DND-41 (cell line): Measurements from ENCODE around the gene KIAA1328.

ENCODE experiments used
- CTCF ChIP-seq: IDR thresholded peaks from 2 replicates; pipeline ENCODE4 v1.5.1; 2012; ENCODE audit warnings: borderline replicate concordance, low read length, moderate library complexity, mild to moderate bottlenecking; ENCODE audit not compliant: poor library complexity, severe bottlenecking; ENCODE audit errors: extremely low read depth
- EZH2 ChIP-seq: IDR thresholded peaks from 3 replicates; pipeline ENCODE4 v1.6.1; 2012; ENCODE audit warnings: borderline replicate concordance, low read depth, mild to moderate bottlenecking, moderate library complexity, low read length, inconsistent platforms; ENCODE audit not compliant: severe bottlenecking

- TF ChIP-seq CTCF (no peak), EZH2 (no peak)
These were observed 333.6 kb downstream of the KIAA1328 start for GRCh38 chr18:37162551-37162950.
